Type B pancreatic cell (in vitro differentiated cells): ENCODE data around the gene CEP63. TPM values are rescaled to one million over a fixed set of nuclear protein-coding genes. Genes with fewer than 3 reads are reported as not detected.

Experiments used
- DNase-seq: peaks from one replicate; pipeline ENCODE4 v3.0.0; 2021; ENCODE audit warnings: mixed read lengths; ENCODE audit not compliant: unreplicated experiment; ENCODE audit errors: extremely low spot score
- H3K27ac Mint-ChIP-seq: 2 replicates; pipeline ENCODE4 v1.8.0; 2021; ENCODE audit warnings: mild to moderate bottlenecking, mixed read lengths
- H3K27me3 Mint-ChIP-seq: 2 replicates; pipeline ENCODE4 v1.8.0; 2021; ENCODE audit warnings: mixed read lengths
- H3K36me3 Mint-ChIP-seq: 2 replicates; pipeline ENCODE4 v1.8.0; 2021; ENCODE audit warnings: mixed read lengths
- H3K4me1 Mint-ChIP-seq: one replicate; pipeline ENCODE4 v1.8.0; 2021; ENCODE audit warnings: mixed read lengths; ENCODE audit not compliant: unreplicated experiment
- H3K4me3 Mint-ChIP-seq: 2 replicates; pipeline ENCODE4 v1.8.0; 2021; ENCODE audit warnings: mild to moderate bottlenecking, mixed read lengths
- H3K9me3 Mint-ChIP-seq: 2 replicates; pipeline ENCODE4 v1.8.0; 2021; ENCODE audit warnings: mixed read lengths
- CTCF ChIP-seq: fragments of 200-600 bp; sonication (generic); conservative IDR thresholded peaks from 2 replicates; pipeline ENCODE4 v1.5.0; 2021; ENCODE audit warnings: antibody characterized with exemption, mild to moderate bottlenecking
- total RNA-seq: library from RNA; stranded (reverse); gene quantifications from 2 replicates; pipeline ENCODE4 v1.2.1, GENCODE V29; 2021; ENCODE audit warnings: low replicate concordance

Gene CEP63
- total RNA-seq, 1 donor from 2014 or later, result 22.8 TPM

- no peak overlapping the region for H3K4me3 Mint-ChIP-seq
- no peak for TF ChIP-seq CTCF
- DNase-seq, result no peak
- peaks cover 35% of the 10 kb centered on the region for H3K36me3 Mint-ChIP-seq
- peaks cover 23% of the 10 kb centered on the region for H3K9me3 Mint-ChIP-seq
- no peak overlapping the region for H3K27ac Mint-ChIP-seq
- H3K27me3 Mint-ChIP-seq, result no peaks in the 10 kb centered on the region
- no peaks in the 10 kb centered on the region for H3K4me1 Mint-ChIP-seq
Observed at GRCh38 chr3:134527538-134528186, 41.8 kb downstream of the CEP63 start.

- TF ChIP-seq CTCF, result no peak
- Mint-ChIP-seq H3K27me3 (no peaks in the 10 kb centered on the region), H3K9me3 (no peaks in the 10 kb centered on the region), H3K27ac (no peak overlapping the region), H3K4me3 (no peak overlapping the region), H3K36me3 (peaks cover 10% of the 10 kb centered on the region), H3K4me1 (no peaks in the 10 kb centered on the region)
- DNase-seq, result no peak
Observed at GRCh38 chr3:134533493-134533892, 47.6 kb downstream of the CEP63 start.

GRCh38 chr3:134535186-134535970 lies 49.5 kb downstream of the CEP63 start:
- Mint-ChIP-seq H3K9me3 (no peaks in the 10 kb centered on the region), H3K27ac (no peak overlapping the region), H3K36me3 (peaks cover 10% of the 10 kb centered on the region), H3K4me1 (no peaks in the 10 kb centered on the region), H3K27me3 (no peaks in the 10 kb centered on the region), H3K4me3 (no peak overlapping the region)
- TF ChIP-seq CTCF, result no peak
- DNase-seq, result no peak

GRCh38 chr3:134536781-134537180 lies 50.9 kb downstream of the CEP63 start:
- no peak overlapping the region for H3K4me3 Mint-ChIP-seq
- no peak for TF ChIP-seq CTCF
- no peaks in the 10 kb centered on the region for H3K27me3 Mint-ChIP-seq
- no peaks in the 10 kb centered on the region for H3K9me3 Mint-ChIP-seq
- H3K27ac Mint-ChIP-seq, result no peak overlapping the region
- H3K4me1 Mint-ChIP-seq, result no peaks in the 10 kb centered on the region
- no peak for DNase-seq
- H3K36me3 Mint-ChIP-seq, result peaks cover 10% of the 10 kb centered on the region

GRCh38 chr3:134542287-134542958 lies 56.6 kb downstream of the CEP63 start:
- no peak for DNase-seq
- Mint-ChIP-seq H3K4me1 (no peaks in the 10 kb centered on the region), H3K27me3 (no peaks in the 10 kb centered on the region), H3K27ac (no peak overlapping the region), H3K9me3 (no peaks in the 10 kb centered on the region), H3K36me3 (peaks cover 10% of the 10 kb centered on the region), H3K4me3 (no peak overlapping the region)
- no peak for TF ChIP-seq CTCF
